Right atrium auricular region (tissue), 2 donors: Measurements from ENCODE around the gene CCNE1. TPM values are rescaled to one million over a fixed set of nuclear protein-coding genes. Genes with fewer than 3 reads are reported as not detected.

Experiments
- DNase-seq: peaks from one replicate; pipeline ENCODE4 v3.0.0-alpha.2; 2019; ENCODE audit warnings: low spot score
- H3K27ac ChIP-seq, 2 donors: fragments of 200-600 bp; sonication (generic); 1 replicate in 1 of 2; 2 replicates in 1 of 2; pipeline ENCODE4 v1.5.1; 2016 to 2019
- H3K27me3 ChIP-seq, 2 donors: fragments of 200-600 bp; sonication (generic); one replicate each; pipeline versions ENCODE4 v1.5.1 to v1.6.0; 2017 to 2019
- H3K36me3 ChIP-seq: fragments of 200-600 bp; sonication (generic); one replicate; pipeline ENCODE4 v1.5.1; 2016
- H3K4me1 ChIP-seq, 2 donors: fragments of 200-600 bp; sonication (generic); one replicate each; pipeline versions ENCODE4 v1.5.1 to v1.6.0; 2017 to 2019
- H3K4me3 ChIP-seq, 2 donors: fragments of 200-600 bp; sonication (generic); 1 replicate in 1 of 2; 2 replicates in 1 of 2; pipeline ENCODE4 v1.5.1; 2017 to 2019; ENCODE audit warnings: mild to moderate bottlenecking in 1 of 2, moderate library complexity in 1 of 2
- H3K9me3 ChIP-seq, 2 donors: fragments of 200-600 bp; sonication (generic); one replicate each; pipeline ENCODE4 v1.5.1; 2019
- CTCF ChIP-seq, 2 donors: fragments of 200-600 bp; sonication (generic); IDR thresholded peaks; one replicate each; pipeline ENCODE4 v1.5.1; 2019; ENCODE audit warnings: antibody characterized with exemption in 2 of 2
- total RNA-seq, 2 donors: library from RNA; depleted of rRNA; stranded (reverse); fragments of >200 nt; gene quantifications; one replicate each; pipeline ENCODE4 v1.1.0, GENCODE V29; 2016

CCNE1 gene
- total RNA-seq, 2 donors from 2014 or later: 4.4 to 5.5 TPM

- no peak for DNase-seq
- Histone ChIP-seq H3K9me3 (no peaks in the 10 kb centered on the region), H3K27ac (no peak overlapping the region), H3K36me3 (no peaks in the 10 kb centered on the region), H3K27me3 (no peaks in the 10 kb centered on the region), H3K4me3 (no peak overlapping the region), H3K4me1 (no peaks in the 10 kb centered on the region)
- no peak for TF ChIP-seq CTCF (IDR thresholded peaks at IDR 0.05)
These were observed 43.3 kb downstream of the CCNE1 start for GRCh38 chr19:29855087-29855486.

DNA sequence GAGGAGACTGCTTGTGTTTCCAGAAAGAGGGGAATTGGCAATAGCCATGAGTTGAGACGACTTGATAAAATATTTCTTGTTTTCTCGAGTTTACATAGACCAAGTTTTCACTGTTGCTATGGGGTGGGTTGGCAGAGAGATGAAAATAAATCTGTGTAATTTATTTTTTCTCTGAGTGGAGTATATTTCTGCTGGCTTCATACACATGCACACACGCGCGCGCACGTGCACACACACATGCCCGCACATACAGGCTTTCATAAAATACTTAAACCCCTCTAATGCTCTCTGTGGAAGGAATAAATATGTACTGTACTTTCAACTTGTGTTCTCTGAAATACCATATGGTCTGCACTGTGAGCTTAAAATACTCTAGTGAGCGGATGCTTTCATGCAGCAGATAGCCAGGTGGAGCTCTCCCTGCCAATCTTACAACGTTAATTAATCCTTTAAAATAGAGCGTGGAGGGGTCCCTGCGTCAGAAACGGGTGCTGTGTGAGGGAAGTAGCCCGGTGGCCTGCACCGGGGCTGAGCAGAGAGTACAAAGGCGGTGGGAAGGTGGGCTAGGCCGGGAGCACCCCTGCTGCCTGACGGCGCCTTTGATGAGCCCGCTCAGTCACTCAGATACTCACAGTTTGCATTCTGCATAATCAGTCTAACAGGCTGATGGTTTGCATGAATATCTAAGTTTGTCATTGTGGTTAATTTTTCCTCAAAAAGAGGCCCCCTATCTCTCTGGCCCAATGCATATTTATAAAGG is 44.1 kb downstream of the CCNE1 start:
- no peaks in the 10 kb centered on the region for H3K27me3 ChIP-seq
- no peaks in the 10 kb centered on the region for H3K4me1 ChIP-seq
- no peak for TF ChIP-seq CTCF (IDR thresholded peaks at IDR 0.05)
- no peak overlapping the region for H3K27ac ChIP-seq
- no peak for DNase-seq
- H3K9me3 ChIP-seq: no peaks in the 10 kb centered on the region
- H3K36me3 ChIP-seq: no peaks in the 10 kb centered on the region
- H3K4me3 ChIP-seq: no peak overlapping the region

DNA sequence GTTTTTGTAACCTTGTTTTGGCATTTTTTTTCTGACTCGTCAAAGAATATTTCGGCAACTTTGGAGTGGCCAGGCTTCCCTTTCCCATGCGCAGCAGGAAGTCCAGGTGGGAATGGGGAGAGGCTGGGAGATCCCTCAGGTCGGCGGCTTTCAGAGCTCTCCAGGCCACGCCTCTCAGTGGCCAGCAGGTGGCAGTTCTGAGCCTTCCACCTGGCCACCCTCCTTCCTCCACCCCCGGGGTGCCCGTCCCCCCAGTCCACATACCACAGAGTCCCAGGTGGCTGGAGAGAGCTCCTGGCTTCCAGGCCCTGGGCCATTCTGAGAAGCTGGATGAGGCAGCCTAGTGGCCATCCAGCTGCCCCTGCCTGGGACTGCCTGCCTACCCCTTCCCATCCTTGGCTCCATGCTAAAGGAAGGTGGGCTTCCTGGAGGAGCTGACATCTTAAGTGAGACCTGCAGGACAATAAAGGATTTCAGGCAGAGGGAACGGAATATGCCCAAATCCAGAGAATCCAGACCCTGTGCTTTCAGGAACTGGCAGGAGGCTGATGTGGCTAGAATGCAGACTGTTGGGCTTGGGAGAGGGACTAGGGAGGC is 46.3 kb downstream of the CCNE1 start:
- Histone ChIP-seq H3K36me3 (no peaks in the 10 kb centered on the region), H3K27me3 (no peaks in the 10 kb centered on the region), H3K27ac (no peak overlapping the region), H3K4me1 (no peaks in the 10 kb centered on the region), H3K9me3 (no peaks in the 10 kb centered on the region), H3K4me3 (no peak overlapping the region)
- no peak for DNase-seq
- peak; percentile 23 to 64 for TF ChIP-seq CTCF (IDR thresholded peaks at IDR 0.05)

GRCh38 chr19:29858621-29859020 is 46.8 kb downstream of the CCNE1 start:
- Histone ChIP-seq H3K4me3 (no peak overlapping the region), H3K27me3 (no peaks in the 10 kb centered on the region)

DNA sequence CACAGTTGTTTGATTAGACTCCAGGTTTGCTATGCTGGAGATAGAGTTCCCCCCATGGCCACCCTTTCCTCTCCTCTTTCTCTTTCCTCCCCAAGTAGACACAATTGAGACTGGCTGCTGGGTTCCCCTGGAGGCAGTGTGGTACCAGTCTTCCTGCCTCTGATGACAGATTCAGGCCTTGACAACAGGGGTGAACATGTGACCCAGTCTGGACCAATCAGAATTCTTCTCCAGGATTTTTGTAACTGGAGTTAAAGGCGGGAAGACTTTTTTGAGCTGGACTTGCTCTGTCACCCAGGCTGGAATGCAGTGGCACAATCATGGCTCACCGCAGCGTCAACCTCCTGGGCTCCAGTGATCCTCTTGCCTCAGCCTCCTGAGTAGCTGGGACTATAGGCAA is 48.7 kb downstream of the CCNE1 start:
- H3K4me3 ChIP-seq: no peak overlapping the region
- no peaks in the 10 kb centered on the region for H3K9me3 ChIP-seq
- no peaks in the 10 kb centered on the region for H3K27me3 ChIP-seq
- no peaks in the 10 kb centered on the region for H3K4me1 ChIP-seq
- TF ChIP-seq CTCF (IDR thresholded peaks at IDR 0.05): no peak
- no peaks in the 10 kb centered on the region for H3K36me3 ChIP-seq
- no peak for DNase-seq
- H3K27ac ChIP-seq: no peak overlapping the region

More at GRCh38 chr19:29858621-29859020, 46.8 kb downstream of the CCNE1 start:
- no peak for DNase-seq
- no peaks in the 10 kb centered on the region for H3K36me3 ChIP-seq
- TF ChIP-seq CTCF (IDR thresholded peaks at IDR 0.05): no peak
- H3K27ac ChIP-seq: no peak overlapping the region
- no peaks in the 10 kb centered on the region for H3K4me1 ChIP-seq
- no peaks in the 10 kb centered on the region for H3K9me3 ChIP-seq
